Measurements from ENCODE around the gene COL8A1.
"Not testable (repeated sequence)": the region's sequence is repeated elsewhere in the genome, so short reads cannot be mapped to it uniquely, and the experiment has no call there.

Gene COL8A1

DNA sequence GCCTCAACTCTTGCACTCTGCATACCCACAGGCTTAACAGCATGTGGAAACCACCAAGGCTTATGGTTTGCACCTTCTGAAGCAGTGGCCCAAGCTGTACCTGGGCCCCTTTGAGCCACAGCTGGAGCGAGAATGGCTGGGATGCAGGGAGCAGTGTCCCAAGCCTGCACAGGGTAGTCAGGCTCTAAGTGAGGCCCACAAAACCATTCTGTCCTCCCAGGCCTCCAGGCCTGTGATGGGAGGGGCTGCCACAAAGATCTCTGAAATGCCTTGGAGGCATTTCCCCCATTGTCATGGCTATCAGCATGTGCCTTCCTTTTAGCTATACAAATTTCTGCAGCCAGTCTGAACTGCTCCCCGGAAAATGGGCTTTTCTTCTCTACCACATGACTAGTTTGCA is 166.8 kb downstream of the COL8A1 start:
- DNase-seq (ENCODE audit: low spot score): no peak

- peak; percentile 56 for DNase-seq (ENCODE audit: low spot score)
These were observed 169.9 kb downstream of the COL8A1 start for GRCh38 chr3:99808163-99808794.

- no peak for DNase-seq (ENCODE audit: low spot score)
These were observed 171.2 kb downstream of the COL8A1 start for GRCh38 chr3:99809565-99809964.

DNA sequence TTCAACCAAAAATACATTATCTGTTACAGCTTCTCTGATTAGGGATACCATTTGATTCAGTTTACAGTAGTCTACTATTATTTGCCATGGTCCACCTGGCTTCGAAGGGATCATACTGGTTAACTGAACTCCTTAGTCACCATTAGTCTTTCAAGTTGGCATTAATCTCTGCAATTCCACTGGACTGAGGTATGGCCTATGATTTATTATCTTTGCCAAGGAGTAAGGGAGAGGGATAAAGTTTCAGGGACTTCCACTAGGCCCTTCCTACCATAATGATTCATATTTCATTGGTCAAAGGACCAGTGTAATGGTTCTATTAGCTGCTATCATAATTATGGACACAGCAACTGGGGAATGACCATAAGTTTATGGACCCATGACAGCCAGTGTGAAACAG is 172.0 kb downstream of the COL8A1 start:
- no peak for DNase-seq (ENCODE audit: low spot score)

DNA sequence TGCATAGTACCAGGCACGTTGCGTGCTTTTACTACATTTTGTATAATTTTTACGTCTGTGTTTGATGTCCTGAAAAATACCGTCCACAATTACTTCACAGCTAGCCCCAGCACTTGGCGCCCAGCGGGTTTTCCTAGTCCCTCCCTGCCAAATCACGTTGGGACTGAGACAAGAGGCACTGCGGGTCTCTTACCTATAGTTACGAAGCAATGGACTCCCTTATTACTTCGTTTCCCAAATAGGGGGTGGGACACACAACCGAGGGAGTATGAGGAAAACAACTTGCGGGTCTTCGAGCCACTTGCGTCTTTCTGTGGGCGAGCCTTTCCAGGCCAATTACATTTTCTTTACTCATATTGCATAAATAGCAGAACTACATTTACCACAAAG is 178.6 kb downstream of the COL8A1 start:
- no peak for DNase-seq (ENCODE audit: low spot score)

- DNase-seq (ENCODE audit: low spot score): peak; percentile 89
These were observed 179.2 kb downstream of the COL8A1 start, which contains the start of gene CMSS1 for GRCh38 chr3:99817437-99818240. CMSS1 (plus strand) TSS chr3:99817862.

- DNase-seq (ENCODE audit: low spot score): no peak
These were observed 180.4 kb downstream of the COL8A1 start for GRCh38 chr3:99818818-99819217.

DNA sequence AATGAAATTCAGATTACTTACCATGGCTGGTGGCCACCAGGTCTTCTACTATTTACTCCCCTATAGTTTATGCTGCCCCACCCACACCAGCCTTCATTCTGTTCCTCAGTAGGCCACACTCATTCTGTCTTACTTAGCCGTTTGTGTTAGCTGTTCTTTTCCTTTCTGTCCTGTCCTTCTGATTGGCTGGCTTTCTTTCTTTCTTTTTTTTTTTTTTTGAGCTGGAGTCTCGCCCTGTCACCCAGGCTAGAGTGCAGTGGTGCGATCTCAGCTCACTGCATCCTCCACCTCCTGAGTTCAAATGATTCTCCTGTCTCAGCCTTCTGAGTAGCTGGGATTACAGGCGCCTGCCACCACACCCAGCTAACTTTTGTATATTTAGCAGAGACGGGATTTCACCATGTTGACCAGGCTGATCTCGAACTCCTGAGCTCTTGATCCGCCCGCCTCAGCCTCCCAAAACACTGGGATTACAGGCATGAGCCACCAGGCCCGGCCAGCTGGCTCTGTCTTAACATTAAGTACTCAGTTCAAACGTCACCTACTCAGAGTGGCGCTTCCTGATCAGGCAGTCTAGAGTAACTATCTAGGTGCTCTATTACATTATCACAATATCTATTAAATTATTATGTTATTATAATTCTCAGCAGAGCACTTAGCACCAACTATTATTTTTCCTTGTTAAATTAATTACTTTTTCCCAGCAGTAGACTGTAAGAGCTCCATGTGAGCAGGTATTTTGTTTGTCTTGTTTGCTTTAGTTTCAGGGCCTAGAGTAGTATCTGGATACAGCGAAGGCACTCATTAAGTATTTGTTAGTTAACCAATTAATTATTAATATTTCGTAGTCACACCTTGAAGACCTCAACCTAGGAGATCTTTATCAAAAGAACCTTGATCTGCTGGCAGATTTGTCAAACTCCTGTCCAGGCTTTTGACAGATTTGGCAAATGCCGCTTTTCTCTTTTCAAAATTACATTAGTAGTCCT is 185.6 kb downstream of the COL8A1 start:
- DNase-seq (ENCODE audit: low spot score): no peak

- peak; percentile 64 for DNase-seq (ENCODE audit: low spot score)
These were observed 186.7 kb downstream of the COL8A1 start for GRCh38 chr3:99825004-99825640.

DNA sequence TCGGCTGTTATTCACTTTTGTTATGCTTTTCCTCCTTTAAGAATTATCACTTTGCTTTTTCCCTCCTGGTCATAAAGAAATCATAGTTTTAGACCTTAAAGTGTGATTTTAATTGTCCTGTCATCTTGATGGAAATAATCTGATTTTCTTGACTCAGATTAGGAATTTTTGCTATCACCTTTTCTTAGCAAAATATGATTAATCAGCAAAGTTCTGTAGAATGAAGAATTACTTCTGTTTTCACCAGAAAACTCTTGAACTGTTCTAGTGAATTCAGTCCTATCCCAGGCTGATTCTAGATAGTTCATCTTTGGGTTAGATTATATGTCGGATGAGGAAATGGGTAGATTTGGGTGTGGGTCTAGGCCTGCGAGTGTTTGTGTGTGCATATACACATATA is 191.4 kb downstream of the COL8A1 start:
- DNase-seq (ENCODE audit: low spot score): no peak

DNA sequence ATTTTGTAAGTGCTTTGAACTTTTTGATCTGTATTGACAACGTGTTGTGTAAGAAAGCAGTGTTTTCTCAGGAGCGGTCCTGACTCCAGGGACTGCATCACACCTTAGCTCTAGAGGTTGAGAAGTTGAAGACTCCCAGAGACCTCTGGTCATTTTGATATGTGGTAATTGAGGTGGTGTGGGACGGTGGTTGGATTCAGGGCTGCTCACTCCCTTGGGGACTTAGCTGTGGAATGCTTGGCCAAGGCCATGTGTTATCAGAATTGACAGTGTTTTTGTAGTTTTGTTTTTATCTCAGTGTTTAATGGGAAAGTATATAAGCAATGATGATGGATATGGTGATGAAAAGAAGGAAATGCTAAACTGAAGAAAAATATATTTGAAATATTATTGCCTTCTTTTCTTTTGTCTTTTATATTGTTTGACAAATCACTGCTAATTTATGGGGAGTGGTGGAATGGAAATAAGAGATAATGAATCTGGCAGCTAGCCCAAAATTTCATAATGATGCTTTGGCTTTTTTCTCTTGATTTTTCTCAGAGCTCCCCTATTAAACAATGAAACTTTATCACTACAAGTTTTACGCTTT is 195.3 kb downstream of the COL8A1 start:
- no peak for DNase-seq (ENCODE audit: low spot score)

DNA sequence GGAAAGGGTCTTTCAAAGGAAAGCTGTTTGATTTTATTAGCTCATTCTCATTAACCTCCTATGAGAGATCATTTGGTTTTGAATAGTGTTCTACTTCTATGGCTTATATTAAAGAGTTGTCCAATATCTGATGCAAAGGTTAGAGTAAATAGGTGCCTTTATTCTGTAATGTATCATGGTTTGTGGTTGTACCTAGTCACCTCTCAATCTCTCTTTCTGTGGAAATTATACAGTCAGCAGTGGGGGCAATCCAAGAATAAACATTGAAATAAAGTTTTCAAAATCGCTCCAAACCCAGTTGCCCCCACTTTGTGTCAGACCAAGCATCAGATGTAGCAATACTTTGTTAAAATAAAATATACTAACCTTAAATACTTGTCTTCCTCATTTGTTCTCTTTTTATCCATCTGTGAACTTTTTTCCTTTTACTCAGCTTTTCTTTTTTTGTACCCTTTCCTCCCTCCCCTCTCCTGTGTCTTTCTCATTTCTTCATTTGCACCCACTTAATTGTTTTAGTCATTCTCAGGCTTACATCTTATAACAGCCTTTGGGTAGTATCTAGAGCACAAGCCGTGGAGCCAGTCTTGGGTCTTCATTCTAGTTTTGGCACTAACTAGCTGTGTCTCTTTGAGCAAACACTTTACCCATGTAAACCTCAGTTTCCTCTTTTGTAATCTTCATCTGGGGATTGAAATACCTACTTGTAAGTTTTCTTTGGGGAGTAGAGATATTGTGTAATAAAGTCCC is 196.0 kb downstream of the COL8A1 start:
- DNase-seq (ENCODE audit: low spot score): no peak

DNA sequence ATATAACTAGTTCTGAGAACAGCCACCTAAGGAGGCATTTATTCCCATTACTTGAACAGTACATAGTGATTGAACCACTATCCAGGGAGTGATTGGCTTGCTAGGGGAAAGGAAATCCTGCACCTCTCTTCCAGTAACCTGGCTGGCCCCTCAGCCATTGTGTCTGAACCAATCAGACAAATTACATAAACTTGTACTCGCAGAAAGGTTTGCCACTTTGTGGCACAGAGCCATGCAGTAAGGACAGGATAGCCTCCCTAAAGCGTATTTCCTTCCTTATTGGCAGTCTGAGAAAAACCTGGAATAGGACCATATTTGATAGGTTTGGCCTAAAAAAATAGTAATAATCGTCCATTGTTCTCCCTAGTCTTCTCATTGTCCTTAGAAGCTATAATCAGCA is 198.3 kb downstream of the COL8A1 start:
- DNase-seq (ENCODE audit: low spot score): no peak

- DNase-seq (ENCODE audit: low spot score): no peak
These were observed 199.3 kb downstream of the COL8A1 start for GRCh38 chr3:99837715-99838114.

DNA sequence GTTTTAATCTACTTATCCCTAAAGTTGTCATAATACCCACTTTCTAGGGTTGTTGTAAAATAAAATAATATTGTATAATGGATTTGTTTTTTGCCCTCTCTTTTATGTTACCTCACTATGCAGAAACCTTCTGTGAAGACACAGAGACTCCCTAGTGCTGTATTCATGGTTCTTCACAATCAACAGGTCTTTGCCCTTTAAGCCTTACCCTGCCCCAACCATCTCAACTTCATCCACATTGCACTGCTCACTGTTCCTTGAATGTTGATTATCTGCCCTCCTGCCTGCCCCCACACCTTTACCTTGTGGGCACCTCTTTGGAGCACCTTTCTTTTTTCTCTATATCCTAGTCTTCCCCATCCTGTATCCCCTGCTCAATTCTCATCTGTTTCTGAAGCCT is 200.4 kb downstream of the COL8A1 start:
- DNase-seq (ENCODE audit: low spot score): no peak

DNA sequence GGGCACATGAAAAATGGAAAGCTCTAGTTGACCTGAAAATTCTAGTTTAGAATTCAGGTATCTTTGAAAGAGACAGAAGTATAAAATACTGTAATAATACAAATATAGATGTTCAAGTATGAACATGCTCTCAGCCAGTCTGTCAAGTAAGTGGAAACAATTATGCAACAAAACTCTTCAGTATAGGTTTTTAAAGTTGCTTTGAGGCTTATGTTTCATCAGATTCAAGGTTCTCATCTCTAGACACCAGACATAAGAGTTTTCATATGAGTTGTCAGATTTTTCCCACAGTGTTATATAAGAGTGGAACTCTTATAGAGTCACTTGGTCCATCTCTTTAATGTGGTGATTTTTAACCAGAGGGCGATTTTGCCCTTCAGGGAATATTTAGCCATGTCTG is 201.2 kb downstream of the COL8A1 start:
- no peak for DNase-seq (ENCODE audit: low spot score)

- not testable (repeated sequence) for DNase-seq (ENCODE audit: low spot score)
These were observed 203.6 kb downstream of the COL8A1 start for GRCh38 chr3:99841949-99842348.

DNA sequence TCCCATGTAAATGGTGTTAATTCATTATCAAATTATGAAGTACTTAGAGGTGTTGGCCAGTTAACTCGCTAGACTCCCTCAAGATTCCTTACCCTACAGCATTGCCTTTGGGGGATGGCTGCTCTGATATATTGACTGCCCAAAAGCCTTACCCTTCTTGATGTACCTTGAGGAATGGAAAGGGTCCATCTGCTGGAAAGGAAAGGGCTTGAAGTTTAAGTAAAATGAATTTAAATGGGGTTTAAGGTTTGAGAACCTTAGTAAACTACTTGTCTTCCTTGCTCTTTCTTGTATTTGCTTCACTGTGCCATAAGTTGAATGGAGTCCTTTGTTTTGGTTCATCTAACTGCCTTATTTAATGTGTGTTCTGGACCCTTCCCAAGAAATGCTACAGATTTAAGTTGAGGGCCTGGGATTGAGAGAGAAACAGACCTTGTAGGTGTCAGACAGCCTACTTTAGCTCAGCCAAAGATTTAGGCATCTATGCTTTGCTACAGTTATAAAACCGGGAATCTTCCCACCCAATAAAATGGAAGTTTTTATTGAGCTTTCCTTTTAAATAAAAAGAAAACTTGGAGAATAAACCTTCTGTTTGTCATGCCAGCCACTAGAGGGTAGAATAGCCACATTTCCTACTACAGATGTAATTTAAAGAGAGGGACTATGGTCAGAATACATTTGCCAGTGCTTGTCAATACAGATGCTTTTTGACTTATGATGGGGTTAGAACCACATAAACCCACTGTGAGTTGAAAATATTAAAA is 204.6 kb downstream of the COL8A1 start:
- peak; percentile 12 for DNase-seq (ENCODE audit: low spot score)

GRCh38 chr3:99843590-99844258 is 205.3 kb downstream of the COL8A1 start:
- no peak for DNase-seq (ENCODE audit: low spot score)

DNA sequence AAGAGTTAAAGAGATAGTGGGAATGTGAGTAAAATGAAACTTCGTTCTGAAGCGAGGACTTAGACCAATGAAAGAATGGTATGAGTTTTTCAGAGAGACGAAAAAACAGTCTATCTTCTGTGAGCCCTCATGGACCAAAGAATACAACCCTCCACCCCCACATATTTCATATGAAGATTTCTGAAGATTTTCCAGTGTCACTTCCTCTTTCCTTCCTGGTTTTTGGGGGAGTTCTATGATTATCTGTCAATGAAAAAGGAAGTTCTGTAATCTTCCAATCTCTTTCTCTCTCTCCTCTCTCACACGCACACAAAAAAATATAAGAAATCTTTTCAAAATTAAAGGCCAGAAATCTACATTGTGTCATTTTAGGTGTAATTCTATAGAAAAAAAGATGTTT is 206.9 kb downstream of the COL8A1 start:
- DNase-seq (ENCODE audit: low spot score): no peak
